ENCODE measurements around the gene SORBS1.

DNA sequence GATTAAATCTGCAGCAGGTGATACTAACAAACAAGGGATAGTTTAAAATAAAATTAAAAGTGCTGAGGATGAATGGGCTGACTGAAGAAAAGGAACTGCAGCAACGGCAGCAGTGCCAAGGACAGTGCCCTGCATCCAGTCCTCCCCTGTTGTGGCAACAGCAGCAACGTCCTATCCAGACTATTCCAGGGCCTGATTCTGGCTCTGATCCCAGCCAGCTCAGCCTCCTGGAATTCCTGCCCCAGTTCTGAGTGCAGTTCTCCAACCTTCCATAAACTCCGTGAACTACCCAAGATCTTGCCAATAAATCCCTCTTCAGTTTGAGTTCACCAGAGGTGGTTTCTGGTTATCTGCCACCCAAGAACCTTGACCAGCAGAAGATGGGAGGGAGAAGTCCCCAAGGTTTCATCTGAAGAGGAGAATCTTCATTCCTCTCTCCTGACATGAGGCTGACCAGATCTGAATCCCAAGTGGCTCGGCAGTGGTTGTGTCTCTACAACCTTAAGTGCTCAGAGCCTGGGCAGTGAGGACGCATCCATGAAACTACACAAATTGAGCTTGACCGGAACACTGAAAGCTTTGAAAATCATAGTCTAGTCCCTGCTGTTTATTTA is 115.8 kb downstream of the SORBS1 start:
- TF ChIP-seq, protein P1, sequence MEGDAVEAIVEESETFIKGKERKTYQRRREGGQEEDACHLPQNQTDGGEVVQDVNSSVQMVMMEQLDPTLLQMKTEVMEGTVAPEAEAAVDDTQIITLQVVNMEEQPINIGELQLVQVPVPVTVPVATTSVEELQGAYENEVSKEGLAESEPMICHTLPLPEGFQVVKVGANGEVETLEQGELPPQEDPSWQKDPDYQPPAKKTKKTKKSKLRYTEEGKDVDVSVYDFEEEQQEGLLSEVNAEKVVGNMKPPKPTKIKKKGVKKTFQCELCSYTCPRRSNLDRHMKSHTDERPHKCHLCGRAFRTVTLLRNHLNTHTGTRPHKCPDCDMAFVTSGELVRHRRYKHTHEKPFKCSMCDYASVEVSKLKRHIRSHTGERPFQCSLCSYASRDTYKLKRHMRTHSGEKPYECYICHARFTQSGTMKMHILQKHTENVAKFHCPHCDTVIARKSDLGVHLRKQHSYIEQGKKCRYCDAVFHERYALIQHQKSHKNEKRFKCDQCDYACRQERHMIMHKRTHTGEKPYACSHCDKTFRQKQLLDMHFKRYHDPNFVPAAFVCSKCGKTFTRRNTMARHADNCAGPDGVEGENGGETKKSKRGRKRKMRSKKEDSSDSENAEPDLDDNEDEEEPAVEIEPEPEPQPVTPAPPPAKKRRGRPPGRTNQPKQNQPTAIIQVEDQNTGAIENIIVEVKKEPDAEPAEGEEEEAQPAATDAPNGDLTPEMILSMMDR (conservative IDR thresholded peaks at IDR 0.05): no peak
- no peak for TF ChIP-seq ZFX (IDR thresholded peaks at IDR 0.05)

Data from C4-2B (cell line).